Myocyte (in vitro differentiated cells): Measurements from ENCODE around the gene ELK1. TPM values are rescaled to one million over a fixed set of nuclear protein-coding genes. Genes with fewer than 3 reads are reported as not detected.

Source experiments
- microRNA-seq: library from miRNA; unstranded; fragments of <30 nt; microRNA quantifications from one replicate; pipeline ENCODE4, GENCODE V29; 2016
- total RNA-seq: library from RNA; depleted of rRNA; stranded (reverse); fragments of >200 nt; gene quantifications from 2 replicates; pipeline ENCODE4 v1.2.3, GENCODE V29; 2014

The ELK1 gene
- total RNA-seq, 1 donor from 2014 or later: 44.2 TPM

Small RNA genes lying within 50 kb of the gene (microRNA-seq; reads per million reads assigned to microRNA genes)
- gene MIR4769: not detected

Other genes starting within 250 kb of the ELK1 start
- gene ZNF41, start 167.3 kb downstream of the ELK1 start, total RNA-seq: 11.0 and 13.9 TPM in 2 replicates
- 32.5 and 40.2 TPM in 2 replicates for gene ARAF, start 89.4 kb downstream of the ELK1 start, total RNA-seq
- 184 and 222 TPM in 2 replicates for gene TIMP1, start 68.1 kb downstream of the ELK1 start, total RNA-seq
- gene SYN1, start 30.7 kb downstream of the ELK1 start, total RNA-seq: 0.80 TPM in 1 of 2 replicates, not detected in the other
- 0.08 and 0.47 TPM in 2 replicates for gene CFP, start 20.6 kb downstream of the ELK1 start, total RNA-seq
- gene UXT, start 8.6 kb upstream of the ELK1 start, total RNA-seq: 85.3 and 115 TPM in 2 replicates
- 3.1 and 6.0 TPM in 2 replicates for gene ZNF81, start 186.3 kb upstream of the ELK1 start, total RNA-seq